Activated T-helper 1 cell treated with anti-CD3 and anti-CD28 coated beads, Interleukin-12 subunit alpha, Interleukin-12 subunit beta, Interleukin-2, Interleukin-4 antibody, amounts not matched to agents 30 ng/mL and 10 ng/mL and 1 ng/mL, durations not matched to agents 14 hours and 24 hours and 36 hours (primary cell): ENCODE measurements around the gene S100A3. TPM values are rescaled to one million over a fixed set of nuclear protein-coding genes. Genes with fewer than 3 reads are reported as not detected.
"Not testable (repeated sequence)": the region's sequence is repeated elsewhere in the genome, so short reads cannot be mapped to it uniquely, and the experiment has no call there.

Experiments used
- DNase-seq: peaks from one replicate; pipeline ENCODE4 v3.0.0; 2021; ENCODE audit warnings: low spot score
- H3K27ac Mint-ChIP-seq: one replicate; pipeline ENCODE4 v1.8.0; 2021; ENCODE audit warnings: mild to moderate bottlenecking, mixed read lengths
- H3K27me3 Mint-ChIP-seq: one replicate; pipeline ENCODE4 v1.8.0; 2022; ENCODE audit warnings: mild to moderate bottlenecking, moderate library complexity, mixed read lengths; ENCODE audit not compliant: insufficient read depth
- H3K36me3 Mint-ChIP-seq: one replicate; pipeline ENCODE4 v1.8.0; 2021; ENCODE audit warnings: low read depth, mixed read lengths
- H3K4me1 Mint-ChIP-seq: one replicate; pipeline ENCODE4 v1.8.0; 2021; ENCODE audit warnings: low read depth, mixed read lengths
- H3K4me3 Mint-ChIP-seq: one replicate; pipeline ENCODE4 v1.8.0; 2021; ENCODE audit warnings: mild to moderate bottlenecking, moderate library complexity, mixed read lengths
- H3K9me3 Mint-ChIP-seq: one replicate; pipeline ENCODE4 v1.8.0; 2021; ENCODE audit warnings: mixed read lengths
- intact Hi-C: fragments of 100-400 bp; cut with micrococcal nuclease; formaldehyde crosslinking; loops from one replicate; pipeline ENCODE4 v1.15.1; 2024
- total RNA-seq: library from RNA; stranded (reverse); gene quantifications from 2 replicates; pipeline ENCODE4 v1.2.3, GENCODE V29; 2022

S100A3 gene
- total RNA-seq, 1 donor from 2014 or later = not detected

DNA sequence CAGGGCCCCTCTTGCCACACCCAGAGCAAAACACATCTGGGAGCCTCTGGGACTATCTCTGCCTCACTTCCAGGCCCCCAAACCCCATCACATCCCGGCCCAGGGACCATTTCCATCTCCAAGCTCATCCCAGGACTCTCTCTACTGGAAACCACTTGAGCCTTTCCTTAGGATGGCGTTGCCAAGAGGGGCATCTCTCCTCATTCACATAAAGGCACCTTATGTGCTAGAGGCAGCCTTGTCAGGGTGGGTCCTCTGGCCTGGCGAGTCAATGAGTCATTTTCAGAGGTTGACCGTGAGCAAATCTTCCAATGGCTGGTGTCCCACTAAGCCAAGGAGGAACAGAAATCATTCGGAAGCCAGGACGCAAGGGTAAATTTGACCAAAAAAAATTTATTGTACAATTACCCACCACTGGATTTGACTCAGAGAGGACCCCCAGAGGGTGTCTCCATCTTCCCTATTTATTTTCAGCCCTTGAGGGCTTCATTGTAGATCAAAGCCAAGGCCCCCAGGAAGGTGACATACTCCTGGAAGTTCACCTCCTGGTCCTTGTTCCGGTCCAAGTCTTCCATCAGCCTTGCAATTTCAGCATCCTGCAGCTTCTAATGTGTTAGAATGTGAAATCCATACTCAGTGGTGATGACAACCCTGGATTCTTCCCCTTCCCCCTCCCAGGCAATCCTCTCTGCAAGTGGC is 14.7 kb downstream of the S100A3 start:
- peak overlapping the region; percentile 91 for H3K4me3 Mint-ChIP-seq
- H3K27me3 Mint-ChIP-seq = no peaks in the 10 kb centered on the region
- peak overlapping the region; percentile 62 for H3K27ac Mint-ChIP-seq
- peaks cover 64% of the 10 kb centered on the region for H3K4me1 Mint-ChIP-seq
- intact Hi-C loops = loop anchor here (2.0 kb wide), 1 partner anchor 136 kb away; the partner anchor contains the start of gene ILF2
- no peaks in the 10 kb centered on the region for H3K9me3 Mint-ChIP-seq
- DNase-seq = no peak
- peaks cover 10% of the 10 kb centered on the region for H3K36me3 Mint-ChIP-seq

DNA sequence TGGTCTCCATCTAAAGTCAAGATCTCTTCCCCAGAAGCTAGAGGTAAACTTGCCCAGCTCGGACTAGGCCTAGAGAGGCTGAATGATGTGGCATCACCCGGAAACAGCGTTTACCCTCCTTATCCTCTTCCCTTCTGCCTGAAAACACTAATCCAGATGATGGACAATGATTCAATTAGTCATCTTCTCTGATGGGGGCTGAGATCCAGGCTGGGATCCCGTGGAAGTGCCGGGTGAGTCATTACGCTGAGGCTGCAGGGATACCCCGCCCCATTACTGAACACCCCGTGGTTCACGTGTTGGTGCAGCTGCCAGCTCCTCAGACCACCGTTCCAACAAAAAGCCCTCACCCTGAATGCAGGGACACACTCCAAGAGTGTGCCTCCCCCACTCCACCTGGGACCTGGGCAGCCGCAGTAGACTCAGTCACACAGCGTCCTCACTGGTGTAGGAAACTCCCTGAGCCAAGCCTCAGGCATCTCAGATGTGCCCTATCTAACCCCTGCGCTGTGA is 15.3 kb downstream of the S100A3 start:
- Mint-ChIP-seq H3K27ac (peak overlapping the region; percentile 62), H3K9me3 (no peaks in the 10 kb centered on the region), H3K36me3 (peaks cover 12% of the 10 kb centered on the region), H3K27me3 (no peaks in the 10 kb centered on the region), H3K4me3 (peak overlapping the region; percentile 91), H3K4me1 (peaks cover 62% of the 10 kb centered on the region)
- intact Hi-C loops = loop anchor here (1.0 to 2.0 kb wide), 3 partner anchors 35 to 137 kb away; partner anchors contain the start of genes CHTOP and ILF2
- no peak for DNase-seq

DNA sequence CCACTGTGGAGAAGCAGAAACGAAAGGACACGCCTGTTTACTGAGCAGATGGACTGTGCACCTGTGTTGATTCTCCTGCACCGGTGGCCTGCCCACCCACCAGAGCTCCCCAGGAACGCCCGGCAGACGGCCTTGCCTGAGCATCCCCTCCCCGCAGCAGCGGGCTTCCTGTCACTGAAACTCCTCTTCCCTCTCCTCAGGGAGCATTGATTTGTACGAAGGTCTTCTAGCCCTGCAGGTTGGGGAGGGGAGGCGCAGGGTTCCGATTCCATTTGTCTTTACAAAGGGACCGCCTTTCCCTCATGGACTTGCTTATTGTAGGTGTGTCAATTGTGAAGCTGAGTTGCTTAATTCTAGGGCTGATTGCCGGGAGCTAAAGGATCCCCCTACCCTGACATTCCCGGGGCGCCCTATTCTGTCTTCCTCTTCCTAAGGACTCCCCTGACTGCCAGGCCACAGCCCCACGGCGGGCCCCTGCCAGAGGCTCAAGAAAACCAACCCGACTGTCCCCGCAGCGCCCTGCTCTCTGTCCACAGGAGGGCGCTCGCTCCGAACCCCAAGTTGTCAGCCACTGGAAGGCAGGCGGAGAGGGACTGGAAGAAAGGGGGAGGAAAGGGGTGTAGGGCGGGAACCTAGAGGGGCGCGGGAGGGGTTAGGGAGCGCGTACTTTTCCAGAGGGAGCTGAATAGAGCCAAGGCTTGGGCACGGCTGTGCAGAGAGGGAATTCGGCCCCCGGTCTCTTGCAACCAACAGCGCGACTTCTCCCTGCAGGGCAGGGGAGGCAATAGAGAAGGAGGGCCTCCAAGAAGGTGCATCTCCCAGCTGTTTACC is 16.1 kb downstream of the S100A3 start:
- Mint-ChIP-seq H3K9me3 (no peaks in the 10 kb centered on the region), H3K4me3 (peak overlapping the region; percentile 91), H3K27me3 (no peaks in the 10 kb centered on the region), H3K36me3 (peaks cover 12% of the 10 kb centered on the region), H3K27ac (peak overlapping the region; percentile 83), H3K4me1 (peaks cover 62% of the 10 kb centered on the region)
- intact Hi-C loops = loop anchor here (1.0 kb wide), 3 partner anchors 22 to 101 kb away; partner anchors contain the start of gene CHTOP
- DNase-seq = peak; percentile 72

DNA sequence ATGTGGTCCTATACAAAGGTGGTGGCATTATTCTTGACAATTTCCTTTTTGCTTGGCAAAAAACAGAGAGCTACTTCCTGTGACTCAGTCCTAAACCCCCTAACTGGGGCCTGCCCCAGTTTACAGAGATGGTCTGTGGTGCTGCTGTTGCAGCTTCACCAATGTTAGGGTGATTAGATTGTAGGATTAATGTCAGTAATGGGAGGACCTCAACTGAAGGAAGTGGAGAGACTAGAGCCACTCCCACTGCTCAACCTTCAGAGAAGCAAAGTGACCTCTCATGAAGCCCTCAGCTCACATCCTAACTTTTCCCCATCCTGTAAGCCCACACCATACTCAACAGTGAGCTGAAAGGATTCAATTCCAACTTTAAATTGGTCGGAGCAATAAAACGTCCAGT is 16.9 kb downstream of the S100A3 start:
- Mint-ChIP-seq H3K27ac (peak overlapping the region; percentile 83), H3K36me3 (peaks cover 12% of the 10 kb centered on the region), H3K27me3 (no peaks in the 10 kb centered on the region), H3K9me3 (no peaks in the 10 kb centered on the region), H3K4me3 (peak overlapping the region; percentile 91), H3K4me1 (peaks cover 62% of the 10 kb centered on the region)
- intact Hi-C loops = loop anchor here (1.0 kb wide), 1 partner anchor 21 kb away; no protein-coding TSS in a partner anchor
- DNase-seq = no peak

DNA sequence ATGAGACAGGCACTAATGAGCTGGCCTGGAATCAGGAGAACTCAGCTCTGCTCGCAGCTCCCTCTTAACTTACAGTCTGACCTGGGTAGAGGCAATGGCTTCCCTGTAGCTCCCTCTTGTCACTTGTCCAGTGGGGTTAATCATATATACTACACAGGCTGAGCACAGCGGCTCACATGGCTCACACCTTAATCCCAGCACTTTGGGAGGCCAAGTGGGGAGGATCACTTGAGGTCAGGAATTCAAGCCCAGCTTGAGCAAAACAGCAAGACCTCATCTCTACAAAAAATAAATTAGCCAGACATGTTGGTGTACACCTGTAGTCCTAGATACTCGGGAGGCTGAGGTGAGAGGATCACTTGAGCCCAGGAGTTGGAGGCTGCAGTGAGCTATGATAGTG is 17.4 kb downstream of the S100A3 start:
- peak overlapping the region; percentile 18 for H3K27ac Mint-ChIP-seq
- no peaks in the 10 kb centered on the region for H3K9me3 Mint-ChIP-seq
- peaks cover 59% of the 10 kb centered on the region for H3K4me1 Mint-ChIP-seq
- H3K4me3 Mint-ChIP-seq = peak overlapping the region; percentile 46
- no peak for DNase-seq
- peaks cover 10% of the 10 kb centered on the region for H3K36me3 Mint-ChIP-seq
- intact Hi-C loops = loop anchor here (1.0 kb wide), 1 partner anchor 20 kb away; no protein-coding TSS in a partner anchor
- H3K27me3 Mint-ChIP-seq = no peaks in the 10 kb centered on the region

DNA sequence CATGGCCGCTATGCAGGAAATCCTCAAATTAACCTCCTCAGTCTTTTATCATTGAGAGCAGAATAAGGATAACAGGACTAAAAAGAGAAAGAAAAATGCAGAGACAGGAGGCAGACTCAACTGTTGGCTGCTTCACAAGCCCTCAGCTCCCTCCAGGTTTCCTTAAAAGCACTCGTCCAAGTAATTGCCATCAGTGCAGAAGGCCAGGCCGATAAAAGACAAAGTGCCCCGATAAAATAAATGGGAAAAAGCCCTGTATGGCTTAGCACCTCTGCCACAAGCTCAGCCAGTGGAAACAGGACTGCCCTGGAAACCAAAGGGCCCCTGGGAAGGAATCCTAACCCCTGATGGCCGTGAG is 21.4 kb downstream of the S100A3 start:
- intact Hi-C loops = no loop called here
- peaks cover 2% of the 10 kb centered on the region for H3K27me3 Mint-ChIP-seq
- no peak overlapping the region for H3K27ac Mint-ChIP-seq
- no peak for DNase-seq
- no peaks in the 10 kb centered on the region for H3K9me3 Mint-ChIP-seq
- H3K36me3 Mint-ChIP-seq = peaks cover 2% of the 10 kb centered on the region
- no peak overlapping the region for H3K4me3 Mint-ChIP-seq
- peaks cover 27% of the 10 kb centered on the region for H3K4me1 Mint-ChIP-seq

DNA sequence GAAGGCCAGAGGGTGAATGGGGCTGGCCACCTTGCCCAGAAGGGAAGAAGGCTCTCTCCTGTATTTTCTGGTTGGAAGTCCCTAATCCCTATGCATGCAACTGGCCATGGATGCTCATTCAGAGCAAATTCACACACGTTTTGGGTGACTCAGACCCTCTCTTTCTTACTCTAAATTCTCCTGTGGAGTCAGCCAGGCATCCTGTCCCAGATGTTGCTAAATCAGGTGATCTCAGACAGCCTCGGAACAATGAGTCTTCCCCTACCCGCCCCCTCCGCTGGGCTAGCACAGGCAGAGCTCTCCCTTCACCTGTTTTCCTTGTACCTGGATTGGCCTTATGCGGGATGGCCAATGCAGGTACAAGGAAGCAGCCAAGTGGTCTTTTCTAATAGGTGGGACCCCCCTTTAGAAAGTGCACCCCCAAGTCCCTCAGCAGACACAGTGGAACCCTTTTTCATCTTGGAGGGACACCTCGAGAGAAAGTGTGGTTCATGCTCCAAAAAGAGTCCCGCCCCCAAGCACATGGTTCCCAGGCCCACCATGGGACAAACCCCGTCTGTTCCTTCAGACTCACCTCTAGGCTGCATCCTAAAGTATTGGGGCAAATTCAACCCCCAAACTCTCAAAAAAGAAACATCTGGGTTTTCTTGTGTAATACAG is 21.9 kb downstream of the S100A3 start:
- H3K27ac Mint-ChIP-seq = no peak overlapping the region

DNA sequence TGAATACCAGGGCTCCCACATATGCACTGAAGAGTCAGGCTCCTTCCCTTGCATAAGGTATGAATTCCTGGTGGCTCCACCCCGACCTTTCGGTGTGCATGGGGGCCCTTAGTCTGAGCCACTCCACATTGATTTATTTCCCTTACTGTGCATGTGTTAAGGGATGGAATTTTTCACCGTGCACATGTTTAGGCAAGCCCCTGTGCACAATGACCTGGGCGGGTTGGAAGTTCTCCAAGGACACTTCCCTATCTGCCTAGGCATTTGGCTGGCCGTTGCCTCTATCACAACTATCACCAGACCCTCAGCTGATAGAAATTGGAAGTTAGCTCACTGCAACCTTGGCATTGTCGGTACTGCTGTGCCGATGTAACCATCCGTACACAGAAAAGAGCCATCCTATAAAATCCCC is 22.9 kb downstream of the S100A3 start:
- intact Hi-C loops = no loop called here

More for the DNA sequence above, 21.9 kb downstream of the S100A3 start:
- DNase-seq = no peak
- intact Hi-C loops = no loop called here
- H3K4me1 Mint-ChIP-seq = peaks cover 26% of the 10 kb centered on the region
- peaks cover 2% of the 10 kb centered on the region for H3K27me3 Mint-ChIP-seq
- no peak overlapping the region for H3K4me3 Mint-ChIP-seq
- H3K36me3 Mint-ChIP-seq = peaks cover 2% of the 10 kb centered on the region
- H3K9me3 Mint-ChIP-seq = no peaks in the 10 kb centered on the region

DNA sequence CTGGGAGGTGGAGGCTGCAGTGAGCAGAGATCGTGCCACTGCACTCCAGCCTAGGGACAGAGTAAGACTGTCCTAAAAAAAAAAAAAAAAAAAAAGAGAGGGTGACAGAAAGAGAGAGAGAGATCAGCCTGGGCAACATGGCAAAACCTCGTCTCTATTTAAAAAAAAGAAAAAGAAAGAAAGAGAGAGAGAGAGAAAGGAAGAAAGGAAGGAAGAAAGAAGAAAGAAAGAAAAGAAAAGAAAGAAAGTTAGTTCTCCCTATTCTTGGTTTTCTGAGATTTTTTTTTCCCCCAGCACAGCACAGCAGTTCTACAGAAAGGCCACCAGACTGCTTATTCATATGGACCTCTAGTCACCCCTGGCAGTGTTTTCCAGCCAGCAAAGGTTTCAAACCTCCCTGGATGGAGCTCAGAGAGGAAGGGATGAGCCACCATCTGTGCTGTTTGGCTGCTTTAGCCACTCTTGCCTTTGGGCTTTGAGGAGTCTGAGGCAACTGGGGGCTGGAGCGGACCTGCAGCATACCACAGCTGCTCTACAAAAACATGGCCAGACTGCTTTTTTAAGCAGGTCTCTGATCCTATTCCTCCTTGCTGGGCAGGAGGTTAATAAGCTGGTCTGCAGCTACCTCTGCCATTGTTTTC is 23.9 kb downstream of the S100A3 start:
- H3K36me3 Mint-ChIP-seq = peaks cover 2% of the 10 kb centered on the region
- intact Hi-C loops = no loop called here
- DNase-seq = no peak
- H3K4me3 Mint-ChIP-seq = no peak overlapping the region
- no peak overlapping the region for H3K27ac Mint-ChIP-seq
- H3K9me3 Mint-ChIP-seq = no peaks in the 10 kb centered on the region
- H3K27me3 Mint-ChIP-seq = peaks cover 2% of the 10 kb centered on the region
- H3K4me1 Mint-ChIP-seq = peaks cover 6% of the 10 kb centered on the region

More for the DNA sequence above, 22.9 kb downstream of the S100A3 start:
- Mint-ChIP-seq H3K27me3 (peaks cover 2% of the 10 kb centered on the region), H3K4me1 (peaks cover 16% of the 10 kb centered on the region), H3K36me3 (peaks cover 2% of the 10 kb centered on the region), H3K4me3 (no peak overlapping the region), H3K9me3 (no peaks in the 10 kb centered on the region), H3K27ac (no peak overlapping the region)
- DNase-seq = no peak

DNA sequence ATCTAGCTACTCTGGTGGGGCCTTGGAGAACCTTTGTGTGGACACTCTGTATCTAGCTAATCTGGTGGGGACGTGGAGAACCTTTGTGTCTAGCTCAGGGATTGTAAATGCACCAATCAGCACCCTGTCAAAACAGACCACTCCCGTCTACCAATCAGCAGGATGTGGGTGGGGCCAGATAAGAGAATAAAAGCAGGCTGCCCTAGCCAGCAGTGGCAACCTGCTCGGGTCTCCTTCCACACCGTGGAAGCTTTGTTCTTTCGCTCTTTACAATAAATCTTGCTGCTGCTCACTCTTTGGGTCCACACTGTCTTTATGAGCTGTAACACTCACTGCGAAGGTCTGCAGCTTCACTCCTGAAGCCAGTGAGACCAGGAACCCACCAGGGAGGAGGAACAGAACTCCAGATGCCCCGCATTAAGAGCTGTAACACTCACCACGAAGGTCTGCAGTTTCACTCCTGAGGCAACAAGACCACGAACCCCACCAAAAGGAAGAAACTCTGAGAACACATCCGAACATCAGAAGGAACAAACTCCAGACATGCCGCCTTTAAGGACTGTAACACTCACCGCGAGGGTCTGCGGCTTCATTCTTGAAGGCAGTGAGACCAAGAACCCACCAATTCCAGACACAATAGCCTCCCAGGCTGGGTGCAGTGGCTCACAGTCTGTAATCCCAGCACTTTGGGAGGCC is 26.6 kb downstream of the S100A3 start:
- DNase-seq, H3K27ac Mint-ChIP-seq, H3K4me3 Mint-ChIP-seq, H3K4me1 Mint-ChIP-seq, intact Hi-C loops, H3K27me3 Mint-ChIP-seq, H3K9me3 Mint-ChIP-seq, H3K36me3 Mint-ChIP-seq: not testable (repeated sequence)

DNA sequence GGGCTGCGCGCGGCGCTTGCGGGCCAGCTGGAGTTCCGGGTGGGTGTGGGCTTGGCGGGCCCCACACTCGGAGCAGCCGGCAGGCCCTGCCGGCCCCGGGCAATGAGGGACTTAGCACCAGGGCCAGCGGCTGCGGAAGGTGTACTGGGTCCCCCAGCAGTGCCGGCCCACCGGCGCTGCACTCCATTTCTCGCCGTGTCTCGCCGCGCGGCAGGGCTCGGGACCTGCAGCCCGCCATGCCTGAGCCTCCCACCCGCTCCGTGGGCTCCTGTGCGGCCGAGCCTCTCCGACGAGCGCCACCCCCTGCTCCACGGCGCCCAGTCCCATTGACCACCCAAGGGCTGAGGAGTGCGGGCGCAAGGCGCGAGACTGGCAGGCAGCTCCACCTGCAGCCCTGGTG is 27.2 kb downstream of the S100A3 start:
- H3K36me3 Mint-ChIP-seq, H3K4me1 Mint-ChIP-seq, H3K9me3 Mint-ChIP-seq, DNase-seq, H3K4me3 Mint-ChIP-seq, H3K27ac Mint-ChIP-seq, intact Hi-C loops, H3K27me3 Mint-ChIP-seq: not testable (repeated sequence)
